HFFc6 (cell line): ENCODE results near the gene ADAMTS10. TPM values are rescaled to one million over a fixed set of nuclear protein-coding genes. Genes with fewer than 3 reads are reported as not detected.

Source experiments
- DNase-seq: peaks from one replicate; pipeline ENCODE4 v3.0.0-alpha.2; 2018
- H3K27ac Mint-ChIP-seq: 2 replicates; pipeline ENCODE4 v1.8.0; 2020; ENCODE audit warnings: mild to moderate bottlenecking, mixed read lengths
- H3K27me3 Mint-ChIP-seq: 2 replicates; pipeline ENCODE4 v1.8.0; 2021; ENCODE audit warnings: mild to moderate bottlenecking, moderate library complexity, mixed read lengths; ENCODE audit not compliant: insufficient read depth
- H3K36me3 Mint-ChIP-seq: 2 replicates; pipeline ENCODE4 v1.8.0; 2021; ENCODE audit warnings: low read depth, mixed read lengths
- H3K4me1 Mint-ChIP-seq: 2 replicates; pipeline ENCODE4 v1.8.0; 2020; ENCODE audit warnings: low read depth, mixed read lengths
- H3K4me3 Mint-ChIP-seq: 2 replicates; pipeline ENCODE4 v1.8.0; 2020; ENCODE audit warnings: mild to moderate bottlenecking, moderate library complexity, mixed read lengths
- H3K9me3 Mint-ChIP-seq: 2 replicates; pipeline ENCODE4 v1.8.0; 2020; ENCODE audit warnings: mild to moderate bottlenecking, mixed read lengths
- total RNA-seq, 6 experiments: library from RNA; stranded (reverse); fragmentation: NEBNext Ultra II Directional; extraction: Animal tissue kit (Norgen Biotek cat#: 25700); gene quantifications; 2 replicates in 1 of 6; 3 replicates in 5 of 6; pipeline ENCODE4 v1.2.3, GENCODE V29; 2021
- TF ChIP-seq, protein P1 (sequence below): fragments of 200-600 bp; sonication (generic); IDR thresholded peaks from 2 replicates; pipeline ENCODE4 v1.5.0; 2021; ENCODE audit warnings: antibody characterized with exemption, mild to moderate bottlenecking

The ADAMTS10 gene
- total RNA-seq, 6 experiments from 2014 or later = 0.78 to 2.1 (median 1.5) TPM

DNA sequence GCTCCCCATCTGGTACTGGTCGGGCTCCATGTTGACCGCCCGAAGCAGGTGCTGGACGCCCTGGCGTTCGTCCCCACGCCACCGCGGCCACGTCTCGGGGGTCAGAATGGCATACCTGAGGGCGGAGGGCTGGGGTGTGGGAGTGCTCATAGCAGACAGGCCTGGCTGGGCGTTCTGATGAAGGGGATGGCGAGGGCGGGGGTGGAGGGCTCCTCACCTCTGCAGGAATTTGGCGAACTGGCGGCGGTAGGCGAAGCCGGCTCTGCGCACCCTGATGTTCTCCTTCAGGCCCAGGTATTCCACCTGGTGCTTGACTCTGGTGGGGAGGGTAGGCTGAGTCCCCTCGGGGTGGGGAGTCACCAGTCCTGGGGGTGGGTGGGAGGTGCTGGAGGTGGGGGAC, 74.2 kb downstream of the ADAMTS10 start:
- Mint-ChIP-seq H3K4me3 (no peak overlapping the region), H3K27me3 (peaks cover 2% of the 10 kb centered on the region; the same call in 1 of the 2 replicates), H3K9me3 (no peaks in the 10 kb centered on the region), H3K36me3 (no peaks in the 10 kb centered on the region), H3K4me1 (no peaks in the 10 kb centered on the region), H3K27ac (no peak overlapping the region)
- DNase-seq = no peak
- TF ChIP-seq, protein P1, sequence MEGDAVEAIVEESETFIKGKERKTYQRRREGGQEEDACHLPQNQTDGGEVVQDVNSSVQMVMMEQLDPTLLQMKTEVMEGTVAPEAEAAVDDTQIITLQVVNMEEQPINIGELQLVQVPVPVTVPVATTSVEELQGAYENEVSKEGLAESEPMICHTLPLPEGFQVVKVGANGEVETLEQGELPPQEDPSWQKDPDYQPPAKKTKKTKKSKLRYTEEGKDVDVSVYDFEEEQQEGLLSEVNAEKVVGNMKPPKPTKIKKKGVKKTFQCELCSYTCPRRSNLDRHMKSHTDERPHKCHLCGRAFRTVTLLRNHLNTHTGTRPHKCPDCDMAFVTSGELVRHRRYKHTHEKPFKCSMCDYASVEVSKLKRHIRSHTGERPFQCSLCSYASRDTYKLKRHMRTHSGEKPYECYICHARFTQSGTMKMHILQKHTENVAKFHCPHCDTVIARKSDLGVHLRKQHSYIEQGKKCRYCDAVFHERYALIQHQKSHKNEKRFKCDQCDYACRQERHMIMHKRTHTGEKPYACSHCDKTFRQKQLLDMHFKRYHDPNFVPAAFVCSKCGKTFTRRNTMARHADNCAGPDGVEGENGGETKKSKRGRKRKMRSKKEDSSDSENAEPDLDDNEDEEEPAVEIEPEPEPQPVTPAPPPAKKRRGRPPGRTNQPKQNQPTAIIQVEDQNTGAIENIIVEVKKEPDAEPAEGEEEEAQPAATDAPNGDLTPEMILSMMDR = no peak

DNA sequence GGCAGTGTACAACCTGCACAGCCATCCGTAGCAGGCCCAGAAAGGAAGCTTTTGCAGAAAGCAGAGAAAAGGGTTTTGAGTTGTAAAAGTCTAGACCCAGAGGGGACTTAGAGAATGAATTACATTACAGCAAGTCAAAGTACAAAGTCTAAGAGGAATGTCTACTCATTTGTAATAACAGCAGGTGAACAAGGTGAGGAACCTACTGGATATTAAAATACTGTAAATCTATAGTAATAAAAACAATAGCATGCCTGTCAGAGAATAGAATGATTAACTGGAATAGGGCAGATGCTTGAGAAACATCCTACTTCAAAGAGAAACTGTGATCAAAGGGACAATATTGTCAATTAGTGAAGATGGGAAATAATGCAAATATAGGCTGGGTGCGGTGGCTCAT, 78.3 kb downstream of the ADAMTS10 start:
- peaks cover 2% of the 10 kb centered on the region; the same call in 1 of the 2 replicates for H3K27me3 Mint-ChIP-seq
- TF ChIP-seq, protein P1 = no peak
- no peak overlapping the region for H3K27ac Mint-ChIP-seq
- no peak overlapping the region for H3K4me3 Mint-ChIP-seq
- no peaks in the 10 kb centered on the region for H3K9me3 Mint-ChIP-seq
- DNase-seq = no peak
- H3K36me3 Mint-ChIP-seq = peaks cover 18% of the 10 kb centered on the region
- H3K4me1 Mint-ChIP-seq = peaks cover 7% of the 10 kb centered on the region

DNA sequence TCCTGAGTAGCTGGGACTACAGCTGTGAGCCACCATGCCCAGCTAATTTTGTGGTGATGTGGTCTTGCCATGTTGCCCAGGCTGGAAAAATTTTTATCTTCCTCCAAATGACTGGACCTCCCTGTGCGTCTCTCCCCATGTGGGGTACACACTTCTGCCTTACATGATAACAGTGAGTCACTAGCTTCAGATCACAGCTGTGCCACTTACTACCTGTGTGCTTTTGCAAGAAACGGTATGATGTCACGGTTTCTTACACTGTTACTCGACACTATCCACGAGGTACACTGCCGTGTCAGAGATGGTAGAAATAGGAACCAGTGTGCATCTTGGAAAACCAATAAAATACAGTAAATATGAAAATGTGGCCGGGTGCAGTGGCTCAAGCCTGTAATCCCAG, 79.0 kb downstream of the ADAMTS10 start:
- H3K9me3 Mint-ChIP-seq = no peaks in the 10 kb centered on the region
- DNase-seq = no peak
- TF ChIP-seq, protein P1 = no peak
- H3K27me3 Mint-ChIP-seq = no peaks in the 10 kb centered on the region
- H3K36me3 Mint-ChIP-seq = peaks cover 18% of the 10 kb centered on the region
- H3K27ac Mint-ChIP-seq = no peak overlapping the region
- peaks cover 7% of the 10 kb centered on the region for H3K4me1 Mint-ChIP-seq
- no peak overlapping the region for H3K4me3 Mint-ChIP-seq

Other genes with a start within 250 kb of the ADAMTS10 start
- 1 to 10 TPM; 1.5 to 9.8 (median 2.0) TPM for gene ANGPTL4, start 246.6 kb downstream of the ADAMTS10 start, total RNA-seq
- 100 to 1,000 TPM in 1 of 6 experiments, 10 to 100 TPM in 5; 82.5 to 107 (median 92.4) TPM for gene RAB11B, start 220.4 kb downstream of the ADAMTS10 start, total RNA-seq
- 10 to 100 TPM; 23.5 to 30.2 (median 26.0) TPM for gene MARCHF2, start 197.4 kb downstream of the ADAMTS10 start, total RNA-seq
- 100 to 1,000 TPM; 144 to 217 (median 194) TPM for gene HNRNPM, start 165.7 kb downstream of the ADAMTS10 start, total RNA-seq
- gene PRAM1, start 108.1 kb downstream of the ADAMTS10 start, total RNA-seq = under 1 TPM in 2 of 6 experiments, not detected in 4; 0.21 TPM
- 10 to 100 TPM; 20.1 to 27.2 (median 25.5) TPM for gene ZNF414, start 96.5 kb downstream of the ADAMTS10 start, total RNA-seq
- under 1 TPM; 0.09 to 0.28 (median 0.19) TPM for gene MYO1F, start 33.3 kb downstream of the ADAMTS10 start, total RNA-seq
- gene NFILZ, start 19.9 kb upstream of the ADAMTS10 start, total RNA-seq = not detected
- gene ACTL9, start 88.1 kb upstream of the ADAMTS10 start, total RNA-seq = not detected
- not detected for gene OR2Z1, start 110.9 kb upstream of the ADAMTS10 start, total RNA-seq
- 10 to 100 TPM in 3 of 6 experiments, 1 to 10 TPM in 3; 9.5 to 11.8 (median 10.1) TPM for gene ZNF558, start 221.6 kb upstream of the ADAMTS10 start, total RNA-seq
- gene MBD3L1, start 221.7 kb upstream of the ADAMTS10 start, total RNA-seq = not detected